Astrocyte of the cerebellum (primary cell): ENCODE results near the gene TRIM73.
A peak's percentile ranks its signal among the peaks of the same experiment; 100 is the strongest.
"Not testable (repeated sequence)": the region's sequence is repeated elsewhere in the genome, so short reads cannot be mapped to it uniquely, and the experiment has no call there.

ENCODE experiments used
- DNase-seq: peaks from one replicate; pipeline ENCODE4 v3.0.0-alpha.2; 2011; ENCODE audit warnings: low read depth
- H3K4me3 ChIP-seq: 2 replicates; pipeline ENCODE4 v1.5.1; 2011; ENCODE audit warnings: mild to moderate bottlenecking, low read depth, low read length, moderate library complexity
- CTCF ChIP-seq: IDR thresholded peaks from 2 replicates; pipeline ENCODE4 v1.5.1; 2012; ENCODE audit warnings: low read length, low read depth, moderate library complexity, mild to moderate bottlenecking; ENCODE audit errors: missing control alignments
- in situ Hi-C: cut with HindIII; loops from 2 replicates; pipeline ENCODE4 v1.10.0; 2017; ENCODE audit warnings: low sequenced_read_pairs

The TRIM73 gene

GRCh38 chr7:75410823-75411173 is 15.4 kb downstream of the TRIM73 start:
- H3K4me3 ChIP-seq, DNase-seq, in situ Hi-C loops: not testable (repeated sequence)

- DNase-seq, H3K4me3 ChIP-seq, in situ Hi-C loops: not testable (repeated sequence)
Measured at GRCh38 chr7:75414204-75414603, 18.8 kb downstream of the TRIM73 start.

- H3K4me3 ChIP-seq, in situ Hi-C loops, DNase-seq: not testable (repeated sequence)
Measured at GRCh38 chr7:75414708-75415427, 19.4 kb downstream of the TRIM73 start.

GRCh38 chr7:75415428-75415817 is 20.0 kb downstream of the TRIM73 start:
- DNase-seq, H3K4me3 ChIP-seq, in situ Hi-C loops: not testable (repeated sequence)

- DNase-seq, in situ Hi-C loops, H3K4me3 ChIP-seq: not testable (repeated sequence)
Measured at GRCh38 chr7:75415829-75416373, 20.5 kb downstream of the TRIM73 start.

GRCh38 chr7:75416787-75417186 is 21.4 kb downstream of the TRIM73 start:
- DNase-seq, in situ Hi-C loops, H3K4me3 ChIP-seq: not testable (repeated sequence)

GRCh38 chr7:75418292-75418858 is 22.9 kb downstream of the TRIM73 start:
- in situ Hi-C loops, H3K4me3 ChIP-seq, DNase-seq: not testable (repeated sequence)

- in situ Hi-C loops, H3K4me3 ChIP-seq, DNase-seq: not testable (repeated sequence)
Measured at GRCh38 chr7:75419210-75419609, 23.8 kb downstream of the TRIM73 start.

GRCh38 chr7:75419693-75420092 is 24.3 kb downstream of the TRIM73 start:
- H3K4me3 ChIP-seq, DNase-seq, in situ Hi-C loops: not testable (repeated sequence)

GRCh38 chr7:75420152-75420551 is 24.7 kb downstream of the TRIM73 start:
- H3K4me3 ChIP-seq, in situ Hi-C loops, DNase-seq: not testable (repeated sequence)

- H3K4me3 ChIP-seq, DNase-seq, in situ Hi-C loops: not testable (repeated sequence)
Measured at GRCh38 chr7:75421798-75422710, 26.6 kb downstream of the TRIM73 start.

GRCh38 chr7:75423481-75423880 is 28.1 kb downstream of the TRIM73 start:
- in situ Hi-C loops, H3K4me3 ChIP-seq, DNase-seq: not testable (repeated sequence)

GRCh38 chr7:75439000-75439399 is 43.6 kb downstream of the TRIM73 start:
- DNase-seq, in situ Hi-C loops, H3K4me3 ChIP-seq: not testable (repeated sequence)
- TF ChIP-seq CTCF = peak; percentile 6

GRCh38 chr7:75442101-75442464 is 46.7 kb downstream of the TRIM73 start:
- in situ Hi-C loops, DNase-seq: not testable (repeated sequence)
- peak overlapping the region; percentile 50 for H3K4me3 ChIP-seq

- H3K4me3 ChIP-seq = peak overlapping the region; percentile 50
- DNase-seq, in situ Hi-C loops: not testable (repeated sequence)
Measured at GRCh38 chr7:75442465-75443111, 47.2 kb downstream of the TRIM73 start.

- H3K4me3 ChIP-seq, in situ Hi-C loops, DNase-seq: not testable (repeated sequence)
Measured at GRCh38 chr7:75449946-75450345, 54.5 kb downstream of the TRIM73 start.
